HPDE6-E6E7 (cell line): ENCODE data around the gene MRGPRG.

Experiments used
- DNase-seq: peaks from one replicate; pipeline ENCODE4 v3.0.0; 2011; ENCODE audit warnings: missing footprints; ENCODE audit errors: extremely low spot score

Gene MRGPRG

DNA sequence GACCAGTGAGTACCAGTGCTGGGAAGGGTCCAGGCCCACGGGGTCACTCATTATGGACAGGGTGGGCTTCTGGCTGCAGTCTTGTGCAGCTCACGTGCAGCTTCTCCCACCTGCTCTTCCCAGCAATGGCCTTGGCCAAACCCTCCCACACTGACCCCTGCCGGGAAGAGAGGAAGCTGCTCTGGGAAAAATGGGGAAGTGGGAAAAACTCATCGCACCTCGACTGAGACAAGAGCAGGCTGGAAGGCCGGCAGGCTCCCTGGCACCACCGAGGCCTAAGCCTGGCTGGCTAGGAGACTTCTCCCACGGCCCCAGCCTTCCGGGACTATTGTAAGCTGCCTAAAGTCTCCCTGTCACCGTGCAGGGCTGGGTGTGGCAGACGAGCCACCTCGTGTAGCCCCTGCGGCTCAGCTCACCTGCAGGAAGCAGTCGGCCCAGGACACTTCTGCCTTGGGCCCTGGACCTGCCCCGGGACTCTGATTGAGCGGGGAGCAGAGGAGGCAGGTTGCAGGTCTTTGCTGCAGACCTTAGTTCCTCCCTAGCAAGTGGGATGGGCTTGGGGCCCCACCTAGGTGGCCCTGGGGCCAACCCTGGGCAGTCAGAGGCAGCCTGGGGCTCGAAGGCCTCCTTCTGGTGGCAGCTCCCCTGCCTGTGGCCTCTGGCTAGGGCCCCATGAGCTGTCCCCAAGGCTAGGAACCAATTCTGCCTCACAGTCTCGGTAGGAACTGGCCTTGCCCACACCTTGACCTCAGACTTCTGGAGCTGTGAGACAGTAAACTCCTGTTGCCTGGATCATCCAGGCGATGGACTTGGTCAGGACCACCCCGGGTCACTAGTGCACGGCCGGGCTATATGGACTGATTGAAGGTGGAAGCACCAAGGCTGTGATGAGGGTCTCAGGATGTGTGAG is 23.1 kb downstream of the MRGPRG start:
- no peak for DNase-seq

GRCh38 chr11:3194016-3194816 is 24.4 kb downstream of the MRGPRG start:
- DNase-seq = no peak

DNA sequence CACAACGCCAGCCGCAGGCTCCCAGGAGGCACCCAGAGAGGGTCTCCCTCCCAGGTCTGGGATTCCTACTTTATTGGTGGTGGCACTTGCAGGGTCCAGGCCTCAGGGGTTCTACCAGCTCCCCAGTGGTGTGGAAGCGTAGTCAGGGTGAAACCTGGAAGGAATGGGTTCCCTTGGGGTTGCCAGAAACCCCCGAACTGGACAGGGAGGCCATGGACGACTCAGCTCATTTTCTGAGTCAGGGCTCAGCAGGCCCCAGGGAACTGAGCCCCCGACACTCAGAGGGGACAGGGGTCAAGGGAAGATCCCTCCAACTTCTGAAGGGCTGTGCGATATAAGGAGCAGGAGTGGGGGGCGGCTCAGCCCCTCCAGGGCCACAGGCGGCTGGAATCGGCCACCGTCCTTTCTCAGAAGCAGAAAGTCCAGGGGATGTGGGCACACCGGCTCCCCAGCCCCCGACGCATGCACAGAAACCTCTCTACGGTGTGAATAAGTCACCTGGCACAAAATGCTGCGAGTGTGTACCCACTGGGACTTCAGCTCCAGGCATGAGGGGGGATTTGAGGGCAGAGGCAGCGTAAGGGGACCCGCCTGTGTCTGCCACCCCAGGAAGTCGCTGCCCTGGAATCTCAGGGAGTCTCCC is 25.1 kb downstream of the MRGPRG start:
- no peak for DNase-seq

GRCh38 chr11:3192511-3193372 is 25.9 kb downstream of the MRGPRG start:
- DNase-seq = no peak

DNA sequence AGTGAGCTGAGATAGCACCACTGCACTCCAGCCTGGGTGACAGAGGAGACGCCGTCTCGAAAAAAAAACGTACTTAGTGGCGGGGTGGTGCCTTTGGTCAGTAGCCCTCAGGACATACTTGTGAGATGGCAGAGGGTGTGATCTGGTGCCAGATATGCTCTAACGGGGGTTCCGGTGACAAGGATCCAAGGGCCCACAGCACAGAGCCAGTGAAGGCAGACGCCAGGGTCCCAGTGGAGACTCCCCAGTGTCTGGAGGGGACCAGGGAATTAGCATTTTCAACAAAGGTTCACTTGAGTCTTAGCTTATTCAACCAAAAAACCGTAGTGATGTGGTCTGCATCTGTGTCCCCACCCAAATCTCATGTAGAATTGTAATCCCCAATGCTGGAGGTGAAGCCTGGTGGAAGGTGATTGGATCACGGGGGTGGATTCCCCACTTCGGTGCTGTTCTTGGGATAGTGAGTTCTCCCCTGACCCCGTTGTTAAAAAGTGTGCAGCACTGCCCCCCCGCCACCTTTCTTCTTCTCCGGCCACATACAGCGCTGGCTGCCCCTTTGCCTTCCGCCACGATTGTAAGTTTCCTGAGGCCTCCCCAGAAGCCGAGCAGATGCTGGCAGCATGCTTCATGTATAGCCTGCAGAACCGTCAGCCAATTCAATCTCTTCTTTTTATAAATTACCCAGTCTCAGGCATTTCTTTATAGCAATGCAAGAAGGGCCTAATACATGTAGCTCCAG is 26.9 kb downstream of the MRGPRG start:
- no peak for DNase-seq

- DNase-seq = no peak
These were observed 28.0 kb downstream of the MRGPRG start for GRCh38 chr11:3190600-3190999.

- no peak for DNase-seq
These were observed 28.6 kb downstream of the MRGPRG start for GRCh38 chr11:3189886-3190583.

GRCh38 chr11:3189196-3189843 is 29.3 kb downstream of the MRGPRG start:
- DNase-seq = no peak

GRCh38 chr11:3188496-3189195 is 30.0 kb downstream of the MRGPRG start:
- no peak for DNase-seq

DNA sequence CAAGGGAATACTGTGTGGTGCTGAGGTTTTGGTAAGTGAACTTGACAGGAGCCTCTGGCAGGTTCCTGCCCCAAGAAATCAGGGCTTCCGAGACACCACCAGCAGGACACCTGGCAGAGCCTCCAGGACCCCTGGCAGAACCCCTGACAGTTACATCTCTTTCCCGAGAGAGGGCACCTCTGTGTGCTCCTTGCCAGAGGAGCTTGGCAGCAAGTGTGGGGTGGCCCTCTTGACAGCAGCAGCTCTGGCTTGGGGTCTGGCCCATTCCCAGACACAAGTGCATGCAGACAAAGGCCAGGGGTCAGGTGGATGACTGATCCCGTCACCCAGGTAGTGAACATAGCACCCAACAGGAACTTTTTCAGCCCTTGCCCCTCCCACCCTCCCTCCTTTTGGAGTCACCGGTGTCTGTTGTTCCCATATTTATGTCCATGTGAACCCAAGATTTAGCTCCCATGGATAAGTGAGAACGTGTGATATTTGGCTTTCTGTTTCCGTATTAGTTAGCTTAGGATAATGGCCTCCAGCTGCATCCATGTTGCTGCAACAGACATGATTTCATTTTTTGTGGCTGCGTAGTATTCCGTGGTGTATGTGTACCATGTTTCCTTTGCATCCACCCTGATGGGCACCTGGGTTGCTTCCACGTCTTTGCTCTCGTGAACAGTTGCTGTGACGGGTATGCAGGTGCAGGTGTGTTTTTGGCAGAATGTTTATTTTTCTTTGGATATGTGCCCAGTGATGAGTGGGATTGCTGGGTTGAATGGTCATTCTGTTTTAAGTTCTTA is 32.3 kb downstream of the MRGPRG start:
- DNase-seq = no peak

DNA sequence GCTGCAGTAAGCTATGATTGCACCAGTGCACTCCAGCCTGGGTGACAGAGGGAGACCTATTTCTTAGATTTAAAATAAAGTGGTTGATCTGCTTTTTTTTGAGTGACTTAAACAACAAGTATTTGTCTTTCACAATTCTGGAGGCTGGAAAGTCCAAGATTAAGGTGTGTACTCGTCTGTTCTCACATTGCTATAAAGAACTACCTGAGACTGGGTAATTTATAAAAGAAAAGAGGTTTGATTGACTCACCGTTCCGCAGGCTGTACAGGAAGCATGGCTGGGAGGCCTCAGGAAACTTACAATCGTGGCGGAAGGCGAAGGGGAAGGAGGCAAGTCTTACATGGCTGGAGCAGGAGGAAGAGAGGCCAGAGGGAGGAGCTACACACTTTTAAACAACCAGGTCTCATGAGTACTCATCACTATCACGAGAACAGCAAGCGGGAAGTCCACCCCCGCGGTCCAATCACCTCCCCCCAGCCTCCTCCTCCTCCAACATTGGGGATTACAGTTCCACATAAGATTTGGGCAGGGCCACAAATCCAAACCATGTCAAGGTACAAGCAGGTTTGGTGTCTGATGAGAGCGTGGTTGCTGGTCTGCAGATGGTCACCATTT is 33.8 kb downstream of the MRGPRG start:
- no peak for DNase-seq

GRCh38 chr11:3183523-3183922 is 35.1 kb downstream of the MRGPRG start:
- DNase-seq = no peak

DNA sequence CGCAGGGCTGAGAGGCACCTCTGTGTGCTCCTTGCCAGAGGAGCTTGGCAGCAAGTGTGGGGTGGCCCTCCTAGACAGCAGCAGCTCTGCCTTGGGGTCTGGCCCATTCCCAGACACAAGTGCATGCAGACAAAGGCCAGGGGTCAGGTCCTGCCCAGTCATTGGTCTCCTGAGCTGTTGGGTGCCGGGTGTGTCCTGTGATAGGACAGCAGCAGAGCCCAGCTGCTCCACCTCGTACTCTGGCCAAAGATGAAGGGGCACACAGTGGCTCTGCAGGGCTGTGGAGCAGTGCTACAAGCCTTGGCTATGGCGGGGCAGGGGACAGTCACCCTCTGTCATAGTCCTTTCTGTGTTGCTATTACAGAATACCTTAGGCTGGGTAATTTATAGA is 36.2 kb downstream of the MRGPRG start:
- no peak for DNase-seq

- no peak for DNase-seq
These were observed 36.7 kb downstream of the MRGPRG start for GRCh38 chr11:3181725-3182461.

DNA sequence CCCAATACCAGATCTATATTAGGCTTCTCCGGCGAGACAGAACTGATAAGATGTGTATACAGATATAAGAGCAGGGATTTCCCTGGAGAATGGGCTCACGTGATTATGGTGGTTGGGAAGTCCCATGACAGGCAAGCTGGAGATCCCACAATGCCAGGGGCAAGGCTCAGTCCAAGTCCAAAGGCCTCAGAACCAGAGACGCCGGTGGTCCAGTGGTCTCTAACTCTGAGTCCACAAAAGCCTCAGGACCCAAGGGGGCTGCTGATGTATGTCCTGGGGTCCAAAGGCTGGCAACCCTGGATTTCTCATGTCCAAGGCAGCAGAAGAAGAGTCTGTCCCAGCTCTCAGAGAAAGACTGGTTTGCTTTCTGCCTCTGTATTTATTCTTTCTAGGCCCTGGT is 37.7 kb downstream of the MRGPRG start:
- DNase-seq = no peak

DNA sequence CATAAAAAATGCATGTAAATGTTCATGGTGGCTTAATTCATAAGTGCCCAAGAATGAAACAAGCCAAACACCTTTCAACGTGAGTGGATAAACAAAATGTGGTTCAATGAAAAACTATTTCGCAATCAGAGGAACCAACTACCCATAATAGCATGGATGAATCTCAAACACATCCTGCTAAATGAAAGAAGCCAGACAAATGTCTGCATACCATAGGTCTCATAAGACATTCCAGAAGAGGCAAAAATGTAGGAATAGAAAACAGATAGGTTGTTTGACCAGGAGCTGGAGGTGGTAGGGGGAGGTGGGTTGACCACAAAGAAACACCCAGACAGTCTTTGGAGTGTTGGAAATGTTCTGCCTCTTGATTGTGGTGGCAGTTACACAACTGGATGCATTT is 40.3 kb downstream of the MRGPRG start:
- no peak for DNase-seq

GRCh38 chr11:3177931-3178330 is 40.7 kb downstream of the MRGPRG start:
- no peak for DNase-seq
